Endothelial cell of umbilical vein (primary cell): ENCODE data around the gene EDC4. TPM values are rescaled to one million over a fixed set of nuclear protein-coding genes. Genes with fewer than 3 reads are reported as not detected.

Source experiments
- BruUV-seq: library from RNA; stranded (reverse); fragments of 400-500 nt; replicated peaks from 2 replicates; lab custom pipeline; 2021; lab: Mats Ljungman, UMichigan
- CTCF ChIA-PET: fragments of 300-600, 350-600 bp; sonication (Branson Sonifier 250); formaldehyde crosslinking; loops from one replicate; lab custom pipeline; 2021; ENCODE audit warnings: antibody characterized with exemption, inconsistent platforms; lab: Charles Lee
- POLR2A ChIA-PET: fragments of 300-600, 350-600 bp; sonication (Branson Sonifier 250); formaldehyde crosslinking; loops from one replicate; lab custom pipeline; 2021; ENCODE audit warnings: antibody characterized with exemption, inconsistent platforms; lab: Charles Lee
- DNase-seq: peaks from one replicate; pipeline ENCODE4 v3.0.0-alpha.2; 2011; ENCODE audit warnings: low read depth, low spot score
- FAIRE-seq: peaks from 2 replicates; lab custom pipeline; 2011; peaks lifted over from hg19 to GRCh38; lab: Jason Lieb, UNC
- H2AFZ ChIP-seq: 2 replicates; pipeline ENCODE4 v1.6.0; 2012; ENCODE audit warnings: low read depth, low read length, control low read depth, inconsistent platforms
- H3K27ac ChIP-seq: 2 replicates; pipeline ENCODE4 v1.5.1; 2011; ENCODE audit warnings: low read depth, mild to moderate bottlenecking, control low read depth, low read length, moderate library complexity; ENCODE audit not compliant: insufficient read depth
- H3K27me3 ChIP-seq, 2 experiments: 2 replicates each; pipeline versions ENCODE4 v1.6.0 to v1.6.1; 2011; ENCODE audit warnings: low read length in 2 of 2, mixed read lengths in 1 of 2; ENCODE audit not compliant: control insufficient read depth in 2 of 2, insufficient read depth in 2 of 2
- H3K36me3 ChIP-seq, 2 experiments: 2 replicates in 1 of 2; 3 replicates in 1 of 2; pipeline ENCODE4 v1.5.1; 2011; ENCODE audit warnings: low read length in 2 of 2, mild to moderate bottlenecking in 1 of 2, moderate library complexity in 1 of 2; ENCODE audit not compliant: control insufficient read depth in 2 of 2, insufficient read depth in 2 of 2; ENCODE audit errors: extremely low read depth in 1 of 2
- H3K4me1 ChIP-seq: 3 replicates; pipeline ENCODE4 v1.5.1; 2011; ENCODE audit warnings: mild to moderate bottlenecking, low read length; ENCODE audit not compliant: control insufficient read depth, insufficient read depth; ENCODE audit errors: extremely low read depth
- H3K4me2 ChIP-seq: 2 replicates; pipeline ENCODE4 v1.6.1; 2011; ENCODE audit warnings: low read length, control low read depth, mixed read lengths; ENCODE audit not compliant: insufficient read depth
- H3K4me3 ChIP-seq, 3 experiments: fragments of 200-600 bp in 1 of 3; sonication (generic), shearing (Covaris generic) in 1 of 3; replicated peaks in 1 of 3; 2 replicates each; pipeline ENCODE4 v1.5.1; 2011 to 2016; ENCODE audit warnings: control low read depth in 3 of 3, low read length in 3 of 3, mild to moderate bottlenecking in 2 of 3, inconsistent platforms in 1 of 3, low read depth in 1 of 3, moderate library complexity in 1 of 3; ENCODE audit not compliant: insufficient read depth in 1 of 3
- H3K79me2 ChIP-seq: 2 replicates; pipeline ENCODE4 v1.6.0; 2012; ENCODE audit warnings: low read length, inconsistent platforms; ENCODE audit not compliant: control insufficient read depth, insufficient read depth
- H3K9ac ChIP-seq: replicated peaks from 2 replicates; pipeline ENCODE3; 2011; ENCODE audit warnings: low read length, control low read depth; ENCODE audit not compliant: insufficient read depth; ENCODE audit errors: extremely low read depth
- H3K9me1 ChIP-seq: replicated peaks from 3 replicates; pipeline ENCODE4 v1.6.0; 2011; ENCODE audit warnings: mild to moderate bottlenecking, low read length; ENCODE audit not compliant: control insufficient read depth, insufficient read depth; ENCODE audit errors: extremely low read depth
- H3K9me3 ChIP-seq: replicated peaks from 2 replicates; pipeline ENCODE4 v1.5.1; 2012; ENCODE audit warnings: low read length, inconsistent platforms; ENCODE audit not compliant: control insufficient read depth, insufficient read depth
- H4K20me1 ChIP-seq: replicated peaks from 2 replicates; pipeline ENCODE3; 2011; ENCODE audit warnings: mild to moderate bottlenecking, low read length; ENCODE audit not compliant: control insufficient read depth, insufficient read depth; ENCODE audit errors: extremely low read depth
- EZH2 ChIP-seq: IDR thresholded peaks from 2 replicates; pipeline ENCODE4 v1.6.1; 2012; ENCODE audit warnings: borderline replicate concordance, low read depth, mild to moderate bottlenecking, moderate library complexity, low read length, inconsistent platforms; ENCODE audit not compliant: severe bottlenecking
- FOS ChIP-seq: IDR thresholded peaks from 2 replicates; pipeline ENCODE4 v1.6.1; 2011; ENCODE audit warnings: mild to moderate bottlenecking, low read length, moderate library complexity, borderline replicate concordance; ENCODE audit not compliant: insufficient read depth
- JUN ChIP-seq: IDR thresholded peaks from 2 replicates; pipeline ENCODE4 v1.6.1; 2011; ENCODE audit warnings: borderline replicate concordance, low read depth; ENCODE audit not compliant: insufficient read length, insufficient read depth
- MYC ChIP-seq: IDR thresholded peaks from one replicate; pipeline ENCODE4 v1.6.1; 2011; ENCODE audit warnings: mild to moderate bottlenecking, low read depth, low read length
- POLR2A ChIP-seq: IDR thresholded peaks from 2 replicates; pipeline ENCODE4 v1.6.1; 2012; ENCODE audit warnings: low read depth, mild to moderate bottlenecking, control low read depth, low read length
- POLR2AphosphoS5 ChIP-seq: IDR thresholded peaks from 2 replicates; pipeline ENCODE4 v1.6.1; 2012; ENCODE audit warnings: low read depth, mild to moderate bottlenecking, control low read depth, low read length, moderate library complexity; ENCODE audit not compliant: insufficient read depth
- dilution Hi-C: fragments of 300-500 bp; cut with MboI; formaldehyde crosslinking; loops from one replicate; pipeline ENCODE4 v1.15.0; 2019; ENCODE audit warnings: low sequenced_read_pairs; ENCODE audit not compliant: extremely low pct_ligation_motif_present
- intact Hi-C: fragments of 100-400 bp; cut with micrococcal nuclease; formaldehyde crosslinking; loops from one replicate; pipeline ENCODE4 v1.10.0; 2022
- polyA plus RNA-seq, 4 experiments: library from polyadenylated mRNA; depleted of rRNA in 3 of 4; stranded (reverse) in 3 of 4; unstranded in 1 of 4; fragments of >200 nt; gene quantifications; 2 replicates each; pipeline versions ENCODE4 v1.2.1 to v1.2.3, GENCODE V29; 2011 to 2012; ENCODE audit warnings: missing spikeins in 1 of 4
- total RNA-seq: library from RNA; stranded (reverse); gene quantifications from 2 replicates; pipeline ENCODE4 v1.2.3, GENCODE V29; 2021
- TF ChIP-seq, protein P1 (sequence below): IDR thresholded peaks from 2 replicates; pipeline ENCODE4 v1.6.1; 2011; ENCODE audit not compliant: insufficient read depth, insufficient read length

The EDC4 gene
- total and polyA plus RNA-seq, 2 donors (not counting 3 experiments of a cell fraction or from before 2014, with no cell fraction given) = 57.5 to 81.2 TPM

DNA sequence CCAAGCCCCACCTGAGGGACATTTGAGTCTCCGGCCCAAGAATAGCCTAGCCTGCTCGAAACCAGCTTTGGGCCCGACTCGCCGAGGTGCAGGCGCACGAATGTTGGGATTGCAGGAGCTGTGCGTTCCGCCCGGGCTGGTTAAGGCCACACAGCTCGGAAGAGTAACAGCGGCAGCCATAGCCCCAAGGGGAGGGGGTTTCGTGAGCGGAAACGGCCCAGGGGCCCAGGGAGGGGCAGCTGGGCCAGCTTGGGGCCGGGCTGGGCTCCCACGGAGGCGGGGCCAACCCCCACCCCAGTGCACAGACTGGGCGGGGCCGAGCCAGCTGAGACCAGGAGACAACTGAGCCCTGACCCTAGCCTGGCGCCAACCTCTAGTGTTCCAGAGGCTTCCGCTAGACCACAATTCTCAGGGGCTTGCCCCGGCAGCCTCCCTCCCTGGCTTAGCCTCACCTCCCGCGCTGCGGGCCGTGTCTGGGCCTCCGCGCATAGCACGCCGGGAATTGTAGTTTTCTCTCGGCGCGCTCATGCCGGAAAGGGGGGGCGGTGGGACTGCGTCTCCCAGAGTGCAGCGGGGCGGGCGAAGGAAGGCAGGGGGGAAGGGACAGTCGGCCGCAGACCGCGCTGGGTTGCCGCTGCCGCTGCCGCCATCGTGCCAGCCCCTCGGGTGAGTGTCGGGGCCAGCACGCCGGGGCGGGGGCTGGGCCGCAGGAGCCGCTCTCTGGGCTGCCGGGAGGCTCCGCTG lies 26.4 kb upstream of the EDC4 start, which contains the start of gene NUTF2:
TSS of gene NUTF2 (plus strand) at position 614 of the 744 bp plus-strand sequence. CDS start 18,198 bp downstream, outside the sequence.
- Histone ChIP-seq H3K4me2 (peak within 1 kb of the TSS; percentile 79), H3K9me3 (no peaks in the 10 kb centered on the region), H3K4me1 (peaks cover 32% of the 10 kb centered on the region), H2AFZ (peak within 1 kb of the TSS; percentile 74), H3K79me2 (peaks cover 64% of the 10 kb centered on the region), H3K9ac (peak within 1 kb of the TSS; percentile 93), H3K27me3 (no peaks in the 10 kb centered on the region), H3K36me3 (peaks cover 0 to 3% of the 10 kb centered on the region in 2 experiments), H3K4me3 (peak within 1 kb of the TSS; percentile 71 to 81 (median 74)), H4K20me1 (peaks cover 3% of the 10 kb centered on the region), H3K27ac (peak within 1 kb of the TSS; percentile 79), H3K9me1 (no peaks in the 10 kb centered on the region)
- peak; percentile 93 for DNase-seq
- no peak for TF ChIP-seq FOS
- TF ChIP-seq MYC = peak; percentile 85
- TF ChIP-seq JUN = no peak
- TF ChIP-seq POLR2A = peak; percentile 76
- peak; percentile 88 for TF ChIP-seq POLR2AphosphoS5
- TF ChIP-seq, protein P1, sequence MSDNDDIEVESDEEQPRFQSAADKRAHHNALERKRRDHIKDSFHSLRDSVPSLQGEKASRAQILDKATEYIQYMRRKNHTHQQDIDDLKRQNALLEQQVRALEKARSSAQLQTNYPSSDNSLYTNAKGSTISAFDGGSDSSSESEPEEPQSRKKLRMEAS = peak; percentile 3
- no peak for TF ChIP-seq EZH2
- FAIRE-seq = peak; percentile 87
- ChIA-PET CTCF (interaction anchor here (0.8 to 4.6 kb wide), 8 partner anchors 13 to 178 kb away, joined by 3 to 32 read pairs (median 6); no protein-coding TSS in a partner anchor), POLR2A (interaction anchor here (1.1 to 1.6 kb wide), 2 partner anchors 27 to 31 kb away, joined by 3 to 4 read pairs; partner anchors contain the start of gene EDC4)
- intact Hi-C loops = loop anchor here (1.0 to 2.0 kb wide), 5 partner anchors 13 to 174 kb away; partner anchors contain the start of genes EDC4 and PSKH1
- BruUV-seq = no TSS peak
- dilution Hi-C loops = no loop called here
